Measurements from ENCODE around the gene EIF4E2.
"Not testable (repeated sequence)": the region's sequence is repeated elsewhere in the genome, so short reads cannot be mapped to it uniquely, and the experiment has no call there.

EIF4E2 gene

DNA sequence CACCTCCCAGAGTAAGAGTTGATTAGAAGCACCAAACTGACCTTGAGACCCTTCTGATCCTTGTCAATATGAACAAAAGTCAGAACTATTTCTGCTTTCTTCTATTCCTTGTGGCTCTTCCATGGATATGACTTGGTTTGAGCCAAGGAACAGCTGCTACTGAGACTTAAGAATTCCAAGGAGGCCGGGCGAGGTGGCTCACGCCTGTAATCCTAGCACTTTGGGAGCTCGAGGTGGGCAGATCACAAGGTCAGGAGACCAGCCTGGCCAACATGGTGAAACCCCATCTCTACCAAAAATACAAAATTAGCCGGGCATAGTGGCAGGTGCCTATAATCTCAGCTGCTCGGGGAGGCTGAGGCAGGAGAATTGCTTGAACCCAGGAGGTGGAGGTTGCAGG lies 20.0 kb downstream of the EIF4E2 start:
- DNase-seq = not testable (repeated sequence)

DNA sequence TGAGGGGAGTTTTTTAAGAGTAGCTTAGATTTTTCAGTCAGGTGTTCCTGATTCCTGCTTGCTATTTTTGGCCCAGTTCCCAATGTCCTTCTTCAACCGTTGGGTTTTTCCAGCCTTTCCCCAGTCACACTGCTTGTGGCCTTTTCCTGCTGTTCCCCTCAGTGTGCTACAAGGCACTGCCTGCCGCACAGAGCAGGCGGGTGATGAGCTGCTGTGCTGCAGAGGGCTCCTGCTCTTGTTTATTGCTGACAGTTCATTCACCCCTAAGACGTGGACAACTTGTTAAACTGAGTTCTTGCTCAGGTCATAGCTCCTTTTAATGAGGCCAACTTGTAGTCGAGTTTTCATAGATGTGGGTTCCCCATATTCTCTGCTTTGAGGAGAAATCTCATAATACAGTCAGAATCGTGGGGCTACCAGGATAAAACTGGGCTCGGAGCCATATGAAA lies 20.6 kb downstream of the EIF4E2 start:
- no peak for DNase-seq

DNA sequence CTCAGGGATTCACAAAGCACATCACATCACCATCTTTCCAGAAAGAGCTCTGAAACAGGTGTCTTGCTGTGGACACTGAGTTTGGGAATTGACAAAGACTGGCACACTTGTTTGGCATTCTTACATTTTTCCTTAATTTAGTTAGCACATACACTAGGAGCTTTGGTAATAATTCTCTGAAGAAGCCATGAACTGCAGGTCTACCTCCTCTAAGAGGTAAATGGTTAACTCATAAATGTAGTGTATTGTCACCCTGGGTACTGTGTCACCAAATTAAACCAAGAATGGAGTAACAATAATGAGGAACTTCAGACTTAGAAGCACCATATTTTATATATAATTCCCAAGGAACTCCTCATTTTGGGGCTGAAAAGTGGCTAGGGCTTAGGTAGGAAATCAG lies 22.6 kb downstream of the EIF4E2 start:
- DNase-seq = no peak

DNA sequence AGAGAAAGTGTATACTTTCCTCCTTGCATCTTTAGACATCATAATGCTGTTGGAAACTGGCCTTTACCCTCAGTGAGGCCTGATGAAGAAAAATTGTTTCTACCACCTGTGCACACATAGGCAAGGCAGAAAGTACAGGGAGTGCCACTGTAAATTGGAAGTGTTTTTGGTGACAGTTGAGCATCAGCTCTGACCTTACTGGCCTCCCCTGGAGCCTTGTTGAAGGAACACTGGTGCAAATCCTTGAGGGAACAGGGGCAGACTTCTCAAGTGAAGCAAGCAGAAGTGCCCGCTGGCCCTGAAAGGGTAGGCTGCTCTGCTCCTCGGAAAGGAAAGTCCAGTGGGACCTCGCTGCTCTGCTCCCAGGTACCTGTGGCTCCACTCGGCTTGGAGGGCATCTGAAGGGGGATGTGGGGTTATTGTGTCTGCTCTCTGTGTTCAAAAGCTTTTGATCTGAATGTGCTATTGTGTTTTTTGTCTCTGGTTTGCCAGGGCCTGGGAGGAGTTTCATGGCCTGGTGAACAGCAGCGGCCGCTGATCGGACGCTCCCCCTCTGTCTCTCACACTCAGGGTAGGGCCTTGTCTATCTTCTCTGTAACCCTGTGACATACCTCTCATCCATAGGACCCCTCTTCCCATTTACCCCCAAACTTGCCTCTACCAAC lies 23.4 kb downstream of the EIF4E2 start:
- no peak for DNase-seq

DNA sequence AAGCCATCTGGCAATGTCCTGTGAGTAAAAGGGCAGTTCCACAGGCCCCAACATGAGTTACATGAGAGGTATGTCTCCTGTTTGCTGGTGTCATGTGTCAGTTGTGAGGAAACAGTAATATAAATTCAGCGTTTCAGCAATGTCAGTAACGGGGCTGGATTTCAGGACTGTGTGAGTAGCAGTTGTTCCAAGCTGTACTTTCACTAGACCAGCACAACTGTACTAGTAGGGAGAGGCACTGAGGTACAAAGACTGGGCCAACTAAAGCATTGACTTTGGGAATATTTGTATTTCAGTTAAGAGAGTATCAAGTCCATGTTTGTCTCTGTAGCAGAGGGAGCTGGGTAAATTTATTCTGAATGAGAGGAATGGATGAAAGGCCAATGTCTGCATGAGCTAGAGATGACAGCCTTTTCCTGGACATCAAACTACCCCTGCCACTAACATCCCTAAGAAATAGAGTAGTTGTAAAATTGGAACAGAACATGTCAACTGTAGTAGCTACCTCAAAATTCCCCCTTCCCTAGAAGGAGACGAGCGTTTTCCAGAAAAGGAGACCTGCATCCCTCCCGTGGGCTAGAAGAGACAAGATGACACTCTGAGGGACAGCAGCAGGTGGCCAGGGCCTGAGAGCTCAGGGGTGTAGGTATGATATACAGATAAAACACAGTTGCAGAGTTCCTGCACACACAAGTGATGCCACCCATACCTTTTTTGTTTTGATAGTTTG lies 24.4 kb downstream of the EIF4E2 start:
- DNase-seq = no peak

DNA sequence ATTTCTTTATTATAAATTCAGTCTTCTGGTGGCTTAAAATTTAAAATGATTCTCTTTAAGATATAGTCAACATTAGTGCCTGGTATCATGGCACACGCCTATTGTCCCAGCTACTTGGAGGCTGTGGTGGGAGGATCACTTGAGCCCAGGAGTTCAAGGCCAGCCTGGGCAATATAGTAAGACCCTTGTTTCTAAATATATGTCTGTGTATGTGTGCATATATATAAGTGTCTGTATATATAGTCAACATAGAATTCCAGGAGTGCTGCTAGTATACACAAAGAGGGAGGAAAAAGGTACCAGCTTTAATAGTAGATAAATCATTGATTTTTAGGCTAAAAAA lies 24.9 kb downstream of the EIF4E2 start:
- no peak for DNase-seq

DNA sequence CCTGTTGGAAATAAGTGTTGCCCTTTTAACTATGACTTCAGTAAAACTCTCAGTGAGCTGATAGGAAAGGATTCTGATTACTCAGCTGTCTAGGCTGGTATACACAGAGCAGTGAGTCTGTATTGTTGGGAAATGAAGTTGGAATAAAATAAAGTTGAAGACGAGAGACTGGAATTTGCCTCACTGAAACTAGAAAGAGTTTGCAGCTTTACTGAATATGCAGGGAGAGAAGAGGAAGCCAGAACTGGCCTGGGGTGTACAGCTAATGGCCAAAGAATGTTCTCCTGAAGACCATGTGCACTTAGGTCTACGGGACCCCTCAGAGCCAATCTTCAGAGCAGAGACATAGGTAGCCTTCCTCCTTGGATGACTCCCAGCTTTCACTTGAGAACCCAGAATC lies 26.5 kb downstream of the EIF4E2 start:
- no peak for DNase-seq

DNA sequence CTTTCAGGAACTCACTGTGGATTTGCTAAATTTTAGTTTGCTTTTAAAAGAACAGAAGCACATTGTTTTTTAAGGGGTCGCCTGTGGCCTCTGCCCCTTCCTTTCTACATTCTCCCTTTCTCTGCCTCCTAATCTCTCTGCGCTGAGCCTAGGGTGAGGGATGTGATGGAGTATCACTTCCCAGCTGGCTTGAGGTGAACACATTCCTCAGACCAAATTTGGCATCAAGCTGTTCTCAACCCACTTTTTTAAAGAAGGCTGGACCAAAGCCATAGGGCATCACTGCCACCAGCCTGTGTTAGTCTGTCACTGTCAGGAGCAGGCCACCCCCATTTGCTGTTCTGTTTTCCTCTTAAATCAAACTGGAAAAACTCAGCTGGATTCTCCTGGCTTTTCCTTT lies 27.4 kb downstream of the EIF4E2 start:
- no peak for DNase-seq

DNA sequence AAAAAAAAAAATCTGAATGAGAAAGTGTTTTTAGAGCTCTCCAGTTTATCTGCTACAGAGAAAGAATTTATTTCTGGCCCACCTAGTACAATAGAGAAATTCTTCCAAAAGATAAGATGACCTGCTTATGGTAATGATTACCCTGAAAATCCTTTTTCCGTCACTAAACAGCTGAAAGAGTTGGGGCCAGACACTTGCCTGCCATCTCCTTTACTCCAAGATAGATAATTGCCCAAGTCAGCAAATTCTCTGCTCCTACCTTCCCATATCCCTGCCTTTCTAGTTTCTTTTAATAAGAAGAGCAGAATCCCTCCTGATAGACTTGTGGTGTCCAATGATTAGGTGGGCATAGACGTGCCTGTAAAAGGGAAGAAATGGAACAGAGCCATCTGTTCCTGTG lies 28.1 kb downstream of the EIF4E2 start:
- DNase-seq = no peak

DNA sequence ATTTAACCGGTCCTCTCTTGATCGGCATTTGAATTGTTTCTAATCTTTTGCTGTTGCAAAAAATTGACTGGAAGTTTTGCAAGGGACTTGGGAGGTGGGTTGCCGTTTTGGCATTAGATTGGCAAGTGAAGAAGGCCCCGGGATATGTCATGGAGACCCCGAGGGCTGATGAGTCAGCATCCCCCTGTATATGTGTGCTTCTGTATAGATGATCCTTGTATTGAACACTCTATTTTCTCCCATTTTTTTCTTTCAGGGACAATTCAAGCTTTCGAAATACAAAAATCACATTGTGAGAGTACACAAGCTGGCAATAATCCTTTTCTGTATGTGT lies 30.1 kb downstream of the EIF4E2 start:
- DNase-seq = no peak

DNA sequence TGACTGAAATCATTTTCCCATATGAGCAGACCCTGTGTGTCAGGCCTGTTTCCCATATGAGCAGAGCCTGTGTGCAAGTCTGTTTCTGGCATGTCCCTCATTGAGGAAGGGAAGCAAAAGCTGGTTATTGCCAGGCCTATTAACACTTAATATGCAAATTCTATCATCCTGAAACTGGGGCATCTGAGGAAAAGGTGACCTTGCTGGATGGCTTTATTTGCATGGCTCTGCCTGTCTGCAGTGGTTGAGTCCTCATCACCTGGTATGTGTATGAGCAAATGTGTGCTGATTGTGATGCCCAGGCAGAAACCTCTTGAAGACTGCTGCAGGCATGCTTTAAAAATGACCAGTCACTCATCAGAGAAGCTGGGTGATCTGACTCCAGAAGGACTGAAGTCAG lies 31.2 kb downstream of the EIF4E2 start:
- DNase-seq = no peak

DNA sequence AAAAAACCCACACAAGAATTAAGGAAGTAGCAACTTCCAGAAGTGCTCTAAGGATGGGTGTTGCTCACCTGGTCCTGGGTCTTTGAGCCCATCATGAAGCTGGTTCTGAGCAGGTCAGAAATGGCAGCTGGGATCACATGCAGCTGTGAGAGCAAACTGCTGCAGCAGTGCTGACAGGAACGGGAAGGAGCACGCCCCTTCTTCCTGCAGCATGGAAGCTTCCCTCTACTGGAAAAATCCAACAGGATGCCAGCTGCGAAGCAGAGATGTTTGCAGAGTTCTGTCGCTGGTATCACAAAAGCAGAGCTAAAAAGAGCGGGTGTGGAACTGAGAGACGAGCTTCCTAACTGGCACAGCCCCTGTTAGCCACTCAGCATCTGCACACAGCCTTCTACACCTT lies 33.7 kb downstream of the EIF4E2 start:
- no peak for DNase-seq

DNA sequence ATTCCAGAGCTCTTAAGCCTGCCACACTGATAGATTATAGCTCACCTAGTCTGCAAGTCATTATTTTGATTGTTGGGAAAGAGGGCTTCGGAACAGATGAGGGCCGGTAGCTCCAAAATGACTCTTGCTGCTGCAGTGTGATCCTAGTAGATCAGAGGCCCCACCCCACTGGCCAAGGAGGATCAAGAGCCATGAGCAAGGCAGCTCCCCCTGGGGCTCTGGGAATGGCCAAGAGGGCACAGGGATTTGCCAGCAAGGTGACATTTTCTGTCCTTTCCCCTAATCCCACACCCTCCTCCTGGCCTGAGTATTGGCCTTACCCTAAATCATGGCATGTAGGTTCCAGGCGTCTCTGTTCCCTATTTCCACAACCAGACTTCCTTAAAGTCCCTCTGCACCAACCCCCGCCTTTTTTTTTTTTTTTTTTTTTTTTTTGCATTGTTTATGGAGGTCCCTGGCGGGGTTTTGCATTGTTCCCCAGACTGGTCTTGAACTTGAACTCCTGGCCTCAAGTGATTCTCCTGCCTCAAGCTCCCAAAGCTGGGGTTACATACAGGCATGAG lies 36.5 kb downstream of the EIF4E2 start:
- DNase-seq = no peak

DNA sequence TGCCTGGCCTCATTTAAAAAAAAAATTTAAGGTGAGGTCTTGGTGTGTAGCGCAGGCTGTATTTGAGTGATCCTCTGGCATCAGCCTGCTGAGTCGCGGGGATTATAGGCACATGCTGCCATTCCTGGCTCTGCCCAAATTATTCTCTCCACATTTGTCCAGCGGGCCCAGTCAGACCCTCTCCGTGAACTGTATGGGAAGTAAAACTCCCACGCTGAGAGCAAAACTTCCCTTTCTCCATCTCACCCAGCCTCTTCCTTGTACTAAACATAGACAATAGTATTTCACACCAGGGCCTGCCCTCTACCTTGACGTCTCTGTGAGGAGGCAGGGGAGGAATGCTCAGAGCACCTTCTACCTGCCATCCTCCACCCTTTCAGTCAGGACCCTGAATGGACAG lies 37.0 kb downstream of the EIF4E2 start:
- DNase-seq = no peak

DNA sequence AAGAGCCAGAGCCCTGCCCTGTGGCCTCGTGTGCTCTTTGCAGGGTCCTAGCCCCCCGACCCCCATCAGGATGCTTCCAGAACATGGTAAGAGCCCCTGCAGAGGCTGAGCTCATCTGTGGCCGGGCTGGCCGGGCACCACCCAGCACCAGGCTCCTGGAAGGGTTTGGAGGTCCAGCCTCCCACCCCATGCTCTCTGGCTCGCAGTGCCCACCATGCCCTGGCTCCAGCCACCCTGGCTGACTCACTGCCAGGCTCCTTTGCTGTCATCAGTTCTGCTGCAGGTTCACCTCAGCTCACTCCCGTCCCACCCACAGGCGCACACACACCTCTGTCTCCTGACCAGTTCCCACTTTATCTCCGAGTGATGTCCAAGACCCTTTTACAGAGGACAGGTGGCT lies 37.5 kb downstream of the EIF4E2 start:
- DNase-seq = no peak

DNA sequence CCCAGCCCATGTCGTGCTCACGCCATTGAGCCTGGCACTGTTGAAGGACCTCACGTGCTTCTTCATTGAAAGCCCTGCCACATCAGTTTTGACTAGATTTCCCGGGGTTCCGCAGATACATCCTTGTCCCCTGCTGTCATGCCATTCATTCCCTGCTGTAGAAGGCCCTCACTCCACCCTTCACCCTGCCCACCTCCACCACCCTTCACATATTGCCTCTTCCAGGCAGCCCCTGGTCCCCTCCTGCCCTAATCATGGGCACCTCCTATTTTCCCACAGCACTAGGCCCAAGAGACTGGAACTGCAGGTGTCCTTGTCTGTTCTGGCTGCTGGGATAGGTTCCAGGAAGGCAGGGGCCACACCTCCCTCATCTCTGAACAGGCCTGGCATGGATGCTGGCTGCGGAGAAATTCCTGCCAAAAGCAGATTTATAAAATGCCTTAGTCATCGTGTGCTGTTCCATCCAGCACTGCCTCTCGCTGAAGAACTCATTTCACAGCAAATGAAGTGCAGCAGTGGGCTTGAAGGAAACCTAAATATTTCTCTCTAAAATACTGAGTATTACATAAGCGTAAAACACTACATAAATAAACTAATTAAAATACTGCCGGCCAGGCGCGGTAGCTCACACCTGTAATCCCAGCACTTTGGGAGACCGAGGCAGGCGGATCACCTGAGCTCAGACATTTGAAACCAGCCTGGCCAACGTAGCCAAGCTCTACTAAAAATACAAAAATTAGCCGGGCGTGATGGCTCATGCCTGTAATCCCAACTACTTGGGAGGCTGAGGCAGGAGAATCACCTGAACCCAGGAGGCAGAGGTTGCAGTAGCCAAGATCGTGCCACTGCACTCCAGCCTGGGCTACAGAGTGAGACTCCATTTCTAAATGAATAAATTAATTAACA lies 38.4 kb downstream of the EIF4E2 start:
- no peak for DNase-seq

DNA sequence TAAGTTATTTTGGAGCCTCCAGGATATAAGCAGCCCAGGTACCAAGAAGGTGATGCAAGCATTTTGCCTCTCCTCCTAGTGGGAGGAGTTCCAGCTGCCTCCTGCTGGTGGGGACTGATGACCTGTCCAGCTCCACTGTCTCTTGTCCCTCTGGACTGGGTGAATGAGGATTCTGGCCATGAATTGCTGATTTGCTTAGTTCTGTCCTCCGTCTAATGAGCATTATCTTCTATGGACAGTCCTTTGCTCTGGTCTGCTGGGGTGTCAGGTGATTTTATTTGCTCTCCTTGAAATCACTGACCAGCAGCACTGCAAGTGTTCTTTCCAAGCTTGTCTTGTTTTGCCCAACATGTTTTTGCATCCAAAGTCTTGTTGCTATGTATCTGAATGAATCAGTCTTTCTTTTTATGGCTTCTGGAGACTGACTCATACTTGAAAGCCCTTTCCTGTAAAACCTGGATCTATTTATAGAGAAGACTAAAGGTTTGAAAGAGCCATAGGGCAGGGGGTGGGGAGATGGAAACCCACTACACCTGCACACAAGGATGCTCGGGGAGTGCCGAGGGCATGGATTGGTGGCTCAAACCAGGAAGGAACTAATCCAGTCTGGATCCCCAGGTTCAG lies 42.4 kb downstream of the EIF4E2 start:
- no peak for DNase-seq

DNA sequence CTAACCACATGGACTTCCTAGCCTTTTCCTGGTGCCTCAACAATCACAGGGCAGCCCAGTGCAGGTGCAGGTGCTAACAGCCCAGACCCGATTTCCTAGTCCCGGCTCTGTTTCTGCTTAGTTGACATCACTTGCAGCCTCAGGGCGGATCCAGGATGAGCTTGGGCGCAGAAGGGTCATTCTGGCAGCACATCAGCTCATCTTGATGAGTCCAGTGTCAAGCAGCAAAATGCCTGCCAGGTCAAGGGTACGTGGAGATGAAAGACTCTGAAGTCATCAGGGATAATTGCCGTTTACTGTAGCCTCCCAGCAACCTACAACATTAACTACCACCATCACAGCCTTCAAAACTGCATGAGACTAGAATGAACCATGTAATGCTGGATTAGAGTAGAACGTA lies 43.5 kb downstream of the EIF4E2 start:
- DNase-seq = no peak

DNA sequence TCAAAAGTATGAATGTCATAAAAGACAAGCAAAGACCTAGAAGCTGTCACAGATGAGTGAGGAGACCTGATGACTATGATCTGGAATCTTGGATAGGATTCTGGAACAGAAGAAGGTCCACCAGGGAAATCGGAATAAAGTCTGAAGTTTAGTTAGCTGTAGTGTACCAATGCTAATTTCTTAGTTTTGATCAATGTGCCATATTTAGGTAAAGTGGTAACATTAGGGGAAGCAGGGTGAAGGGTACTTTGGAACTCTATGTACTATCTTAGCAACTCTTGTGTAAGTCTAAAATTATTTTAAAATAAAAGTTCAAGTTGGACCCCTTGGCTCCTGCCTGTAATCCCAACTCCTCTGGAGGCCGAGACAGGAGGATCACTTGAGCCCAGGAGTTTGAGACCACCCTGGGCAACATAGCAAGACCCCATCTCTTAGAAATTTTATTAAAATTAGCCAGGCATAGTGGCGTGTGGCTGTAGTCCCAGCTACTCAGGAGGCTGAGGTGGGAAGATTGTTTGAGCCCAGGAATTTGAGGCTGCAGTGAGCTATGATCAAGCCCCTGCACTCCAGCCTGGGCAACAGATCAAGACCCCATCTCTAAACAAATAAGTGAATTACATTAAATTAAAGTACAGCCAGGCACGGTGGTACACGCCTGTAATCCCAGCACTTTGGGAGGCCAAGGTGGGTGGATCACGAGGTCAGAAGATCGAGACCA lies 47.0 kb downstream of the EIF4E2 start:
- no peak for DNase-seq

DNA sequence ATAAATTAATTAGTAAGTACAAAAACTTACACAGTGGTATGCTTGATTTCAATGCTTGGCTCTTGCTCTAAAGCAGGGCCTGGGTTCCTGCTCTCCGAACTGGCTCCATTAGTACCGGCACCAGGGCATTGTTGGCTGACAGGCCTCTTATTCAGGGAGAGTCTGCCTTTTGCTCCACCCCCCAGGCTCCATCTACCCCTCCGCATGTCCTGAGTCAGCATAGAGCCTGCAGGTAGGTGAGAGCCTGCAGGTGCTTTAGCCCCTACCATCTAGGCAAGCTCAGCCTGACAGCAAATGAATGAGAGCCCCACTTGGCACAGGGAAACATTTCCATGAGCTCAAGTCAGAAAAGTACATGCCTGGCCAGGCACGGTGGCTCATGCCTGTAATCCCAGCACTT lies 47.8 kb downstream of the EIF4E2 start:
- no peak for DNase-seq

DNA sequence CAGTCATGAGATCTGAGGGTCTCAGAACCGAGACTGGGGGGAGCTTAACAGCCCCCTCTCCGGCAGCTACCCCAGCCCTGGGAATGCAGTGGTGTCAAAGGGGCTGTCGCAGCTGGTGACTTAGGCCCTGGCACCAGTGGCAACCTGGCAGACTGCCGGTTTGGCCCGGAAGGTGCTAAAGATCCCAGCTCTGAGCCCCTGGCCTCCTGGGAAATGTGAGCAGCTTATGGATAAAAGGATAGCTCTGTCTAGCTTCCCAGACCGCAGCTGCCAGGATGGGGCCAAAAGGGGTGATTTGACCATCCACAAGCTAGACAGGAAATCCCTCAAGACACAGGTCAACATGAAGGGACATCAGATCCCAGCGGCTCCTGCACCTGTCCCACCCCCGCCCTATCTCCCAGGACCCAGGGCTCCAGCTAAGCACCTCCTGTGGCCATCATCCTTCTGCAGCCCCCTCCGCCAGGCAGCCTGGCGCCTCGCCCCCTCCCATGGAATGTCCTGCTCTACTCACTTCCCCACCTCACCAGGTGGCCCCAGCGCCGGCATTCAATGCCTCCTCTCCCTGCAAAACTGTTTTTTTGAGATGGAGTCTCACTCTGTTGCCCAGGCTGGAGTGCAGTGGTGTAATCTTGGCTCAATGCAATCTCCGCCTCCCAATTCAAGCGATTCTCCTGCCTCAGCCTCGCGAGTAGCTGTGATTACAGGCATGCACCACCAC lies 49.7 kb downstream of the EIF4E2 start:
- no peak for DNase-seq

DNA sequence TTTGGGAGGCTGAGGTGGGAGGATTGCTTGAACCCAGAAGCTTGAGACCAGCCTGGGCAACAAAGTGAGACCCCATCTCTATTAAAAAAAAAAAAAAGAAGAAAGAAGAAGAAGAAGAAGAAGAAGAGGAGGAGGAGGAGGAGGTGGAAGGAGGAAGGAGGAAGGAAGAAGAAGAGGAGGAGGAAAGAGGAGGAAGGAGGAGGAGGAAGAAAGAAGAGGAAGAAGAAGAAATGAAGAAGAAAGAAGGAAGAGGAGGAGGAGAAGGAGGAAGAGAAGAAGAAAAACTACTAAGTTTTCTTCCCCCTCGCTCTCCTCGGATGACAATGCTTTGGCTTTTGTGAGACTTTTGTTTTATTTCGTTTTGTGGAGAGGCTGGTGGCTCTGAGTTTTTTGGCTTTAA lies 52.8 kb downstream of the EIF4E2 start:
- DNase-seq = no peak

Data from NCI-H1436 treated with DMSO at 0.1 percent for 48 hours (cell line).